ENCODE results near the gene TSHZ3.

The TSHZ3 gene

DNA sequence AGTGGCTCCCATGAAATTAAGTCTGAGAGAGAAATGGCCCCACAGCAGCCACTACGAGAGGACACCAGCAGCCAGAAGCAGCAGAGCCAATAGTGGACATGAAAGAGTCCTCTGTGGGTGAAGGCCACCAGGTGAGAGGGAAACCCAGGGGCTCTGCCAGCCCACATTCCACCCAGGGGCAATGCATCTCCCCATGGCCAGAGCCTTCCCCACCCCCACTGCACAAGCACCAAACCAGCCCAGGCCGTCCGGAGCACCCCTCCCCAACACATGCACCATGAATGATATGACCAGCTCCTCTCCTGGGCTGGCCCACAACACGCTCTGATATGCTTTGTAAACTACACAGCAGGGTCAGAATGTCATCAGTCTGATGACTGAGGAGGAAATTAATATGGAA lies 66.9 kb downstream of the TSHZ3 start:
- no peak for DNase-seq

DNA sequence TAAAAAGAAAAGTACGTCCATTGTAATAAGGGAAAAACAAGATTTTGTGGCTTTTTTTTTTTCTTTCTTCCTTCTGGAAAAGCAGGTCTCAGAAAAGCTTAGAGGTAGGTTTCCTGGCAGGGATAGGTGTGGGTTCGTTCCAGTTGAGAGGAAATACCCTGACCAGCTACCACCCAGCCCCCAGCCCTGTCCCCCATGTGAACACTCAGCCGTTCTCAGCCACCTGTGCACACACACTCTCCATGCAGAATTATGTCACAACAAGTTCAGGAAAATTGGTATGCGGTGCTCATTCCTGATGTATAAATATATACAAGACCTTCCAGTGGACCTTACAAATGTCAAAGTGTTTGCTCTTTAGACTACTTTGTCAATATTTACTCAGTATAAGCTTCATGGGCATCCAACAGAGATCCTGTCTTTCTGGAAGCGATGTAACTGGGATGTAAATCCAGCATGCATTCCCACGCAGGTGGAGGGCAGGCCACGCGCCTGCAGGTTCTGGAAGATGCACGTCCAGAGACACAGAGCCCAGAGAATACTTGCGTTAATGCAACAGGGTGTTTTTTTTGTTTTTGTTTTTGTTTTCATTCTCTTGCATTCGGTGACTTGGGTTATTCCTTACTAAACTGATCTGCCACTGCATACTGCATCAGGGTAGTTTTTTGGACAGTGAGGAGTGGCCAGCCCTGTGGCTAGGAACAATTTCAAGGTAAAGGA lies 68.8 kb downstream of the TSHZ3 start:
- no peak for DNase-seq

DNA sequence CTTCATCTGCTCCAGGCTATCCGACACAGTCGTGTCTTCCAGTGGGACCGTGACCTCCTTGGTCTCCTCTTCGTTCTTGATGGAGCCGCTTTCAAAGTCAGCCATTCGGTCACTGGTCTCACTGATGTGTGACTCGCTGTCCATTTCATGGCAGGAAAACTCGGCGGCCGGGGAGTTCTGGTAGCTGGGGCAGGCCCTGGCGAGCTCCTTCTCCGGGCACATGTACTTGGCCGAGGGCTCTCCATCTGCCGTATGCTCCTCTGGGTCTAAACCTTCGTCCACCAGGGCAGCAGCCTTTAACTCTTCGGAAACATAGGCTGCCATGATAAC lies 69.8 kb downstream of the TSHZ3 start:
- DNase-seq = no peak

DNA sequence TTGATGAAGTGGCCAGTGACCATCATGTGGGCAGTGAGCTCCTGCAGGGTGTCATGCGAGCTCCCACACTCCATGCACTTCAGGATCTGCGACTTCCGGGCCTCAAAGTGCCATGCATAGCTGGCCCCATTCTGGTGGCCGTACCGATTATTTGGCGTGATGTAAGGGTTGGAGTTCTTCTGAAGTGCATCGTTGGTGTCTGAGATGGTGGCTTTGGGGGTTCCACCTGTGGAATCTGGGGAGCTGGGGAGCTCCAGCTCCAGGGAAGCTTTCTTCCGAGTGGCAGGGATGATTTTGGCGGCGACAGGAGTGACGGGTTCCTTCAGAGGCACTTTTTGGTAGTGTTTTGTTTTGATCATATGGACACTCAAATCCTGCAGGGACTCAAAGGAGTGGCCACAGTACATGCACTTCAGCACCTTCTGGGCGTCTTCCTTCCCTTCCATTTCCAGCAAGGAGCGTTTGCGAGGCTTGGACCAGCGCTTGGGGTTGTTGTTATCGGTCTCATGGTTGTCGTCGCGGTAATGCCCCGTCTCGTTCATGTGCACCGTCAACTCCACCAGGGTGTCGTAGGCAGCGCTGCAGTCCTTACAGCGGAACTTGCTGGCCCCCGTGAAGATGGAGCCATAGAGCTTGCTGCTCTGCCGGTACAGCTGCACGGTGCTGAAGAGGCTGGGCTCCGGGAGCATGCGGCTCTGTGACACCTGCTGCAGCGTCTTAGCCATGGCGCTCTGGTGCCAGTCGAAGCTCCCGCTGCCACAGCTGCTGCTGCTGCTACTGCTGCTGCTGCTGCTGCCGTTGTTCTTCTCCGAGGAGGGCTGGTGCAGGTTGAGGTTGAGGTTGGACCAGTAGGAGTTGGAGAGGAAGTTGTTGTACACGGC lies 70.4 kb downstream of the TSHZ3 start:
- DNase-seq = no peak

DNA sequence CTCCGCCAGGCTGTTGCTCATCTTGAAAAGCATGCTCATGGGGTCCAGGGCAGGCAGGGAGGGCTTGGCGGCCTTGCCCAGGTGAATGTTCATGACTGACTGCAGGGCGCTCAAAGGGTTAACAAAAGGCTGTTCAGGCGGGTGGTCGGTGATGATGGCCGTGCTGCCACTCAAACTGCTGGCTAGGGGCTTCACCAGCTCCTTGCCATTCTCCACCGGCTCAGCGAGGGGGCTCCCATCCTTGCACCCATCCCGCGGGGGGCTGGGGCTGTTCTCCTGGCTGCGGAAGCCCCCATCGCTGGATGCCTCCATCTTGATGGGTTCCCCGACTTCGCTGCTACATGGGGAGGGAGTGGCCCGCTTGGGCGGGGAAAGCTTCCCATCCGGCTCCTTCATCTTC lies 71.7 kb downstream of the TSHZ3 start:
- no peak for DNase-seq

DNA sequence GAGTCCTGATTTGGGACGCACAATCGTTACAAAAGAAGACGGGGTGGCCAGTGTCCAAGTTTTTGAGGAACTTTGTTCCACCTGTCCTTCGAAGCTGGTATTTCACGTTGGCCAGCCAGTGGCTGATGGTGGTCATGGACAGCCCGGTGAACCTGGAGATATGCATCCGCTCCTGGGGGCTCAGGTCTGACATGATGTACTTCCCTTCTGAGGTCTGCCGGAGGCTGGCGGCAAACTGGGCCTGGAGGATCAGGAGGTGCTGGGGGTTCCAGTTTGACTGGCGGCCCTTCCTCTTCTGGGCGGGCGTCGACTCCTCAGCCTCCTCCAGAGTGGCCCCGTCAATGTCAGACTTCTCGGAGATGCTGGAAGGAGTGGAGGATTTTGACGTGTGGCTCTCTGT lies 72.4 kb downstream of the TSHZ3 start:
- no peak for DNase-seq

DNA sequence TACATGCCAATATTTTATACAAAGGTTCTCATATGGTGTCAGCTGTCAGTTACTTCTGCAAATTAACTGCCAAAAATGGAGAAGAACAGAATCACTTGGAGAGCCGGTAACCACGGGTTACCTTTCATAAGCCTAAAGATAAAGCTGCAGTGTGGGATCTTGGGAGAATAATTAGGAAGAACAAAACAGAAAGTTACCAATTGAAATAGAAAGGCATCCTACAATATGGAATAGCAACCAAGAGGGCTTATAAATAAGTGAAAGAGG lies 74.2 kb downstream of the TSHZ3 start:
- peak in 1 of 3 experiments; percentile 1 for DNase-seq

DNA sequence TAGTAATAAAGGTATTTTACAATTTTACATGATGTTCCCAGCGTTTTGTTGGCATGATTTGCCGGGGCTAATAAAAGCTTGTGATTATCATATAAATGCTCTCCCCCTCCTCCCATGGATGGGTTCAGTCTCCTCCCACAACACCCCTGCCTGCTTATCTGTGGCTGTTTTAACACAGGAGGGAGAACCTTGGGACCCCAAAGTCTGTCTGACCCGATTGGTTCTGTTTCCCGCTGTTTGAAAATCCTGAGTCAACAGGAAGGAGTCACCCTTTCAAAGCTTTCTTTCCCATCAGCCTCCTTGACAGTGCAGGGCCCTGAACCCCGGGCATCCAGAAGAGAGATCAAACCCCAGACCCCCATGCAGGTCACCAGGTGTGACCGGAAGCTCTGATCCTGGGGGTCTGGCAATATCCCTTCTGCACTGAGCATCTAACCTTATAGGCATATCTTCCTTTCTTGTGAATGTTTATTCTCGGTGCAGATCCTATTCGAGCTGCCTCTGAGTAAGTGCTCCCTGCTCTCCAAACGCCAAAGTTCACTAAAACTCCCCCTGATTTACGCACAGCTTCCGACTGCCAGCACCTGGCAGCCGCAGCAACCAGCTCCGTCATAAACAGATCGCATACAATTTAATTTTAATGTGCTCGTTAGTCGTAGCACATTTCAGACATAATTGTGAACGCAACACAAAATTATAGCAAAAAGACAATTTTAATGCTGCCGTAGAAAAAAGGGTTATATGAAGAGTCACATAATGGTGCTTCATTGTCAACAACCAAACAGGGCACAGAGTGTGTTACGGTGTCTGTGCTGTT lies 74.8 kb downstream of the TSHZ3 start:
- DNase-seq = no peak

DNA sequence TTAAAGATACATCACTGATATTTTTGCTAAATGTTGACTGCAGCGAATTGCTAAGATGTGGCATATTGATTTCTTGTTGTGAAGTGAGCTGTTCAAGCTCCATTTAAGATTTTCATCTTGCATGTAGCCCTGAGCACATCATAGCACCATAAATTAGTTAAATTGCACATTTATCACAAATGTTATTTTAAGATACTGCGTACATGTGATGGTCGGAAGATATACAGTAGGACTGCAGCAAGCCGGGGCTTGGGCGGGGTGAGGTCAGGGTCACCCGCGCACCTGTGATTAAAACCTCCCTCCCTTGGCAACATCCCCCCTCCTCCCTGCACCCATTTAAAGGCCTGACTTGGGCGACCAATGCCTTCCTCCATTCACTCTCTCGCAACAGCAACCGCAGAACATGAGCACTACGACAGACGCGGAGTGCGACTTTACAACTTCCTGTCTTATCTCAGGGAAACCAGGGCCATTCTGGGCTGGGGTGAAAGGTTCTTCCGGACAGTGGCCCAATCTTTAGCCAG lies 76.6 kb downstream of the TSHZ3 start:
- DNase-seq = no peak

DNA sequence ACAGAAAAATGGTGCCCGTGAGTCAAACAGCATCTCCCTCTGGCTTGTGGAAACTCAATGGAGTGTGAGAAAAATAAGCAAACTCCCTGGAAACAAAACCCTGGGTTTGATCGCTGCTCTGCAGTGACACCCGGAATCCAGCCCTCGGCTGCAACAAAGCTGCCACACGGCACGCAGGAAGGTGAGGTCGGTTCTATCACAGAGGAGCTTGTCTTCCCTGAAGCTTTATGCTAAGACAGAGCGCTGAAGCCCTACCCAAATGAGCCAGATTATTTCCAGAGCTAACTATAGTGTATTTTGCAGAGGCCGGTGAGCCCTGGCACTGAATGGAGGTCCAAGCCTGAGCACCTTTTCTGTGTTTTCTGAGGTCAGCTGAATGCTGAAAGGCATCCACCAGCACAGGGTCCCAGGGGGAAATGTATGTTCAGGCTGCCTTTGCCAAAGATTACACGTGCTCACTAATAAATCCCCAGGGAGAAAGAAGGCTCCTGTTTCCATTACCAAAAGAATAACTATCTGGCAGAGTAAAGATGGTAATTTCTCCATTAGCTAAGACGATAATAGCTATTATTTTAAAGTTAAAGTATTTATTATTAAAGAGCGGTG lies 77.8 kb downstream of the TSHZ3 start:
- no peak for DNase-seq

DNA sequence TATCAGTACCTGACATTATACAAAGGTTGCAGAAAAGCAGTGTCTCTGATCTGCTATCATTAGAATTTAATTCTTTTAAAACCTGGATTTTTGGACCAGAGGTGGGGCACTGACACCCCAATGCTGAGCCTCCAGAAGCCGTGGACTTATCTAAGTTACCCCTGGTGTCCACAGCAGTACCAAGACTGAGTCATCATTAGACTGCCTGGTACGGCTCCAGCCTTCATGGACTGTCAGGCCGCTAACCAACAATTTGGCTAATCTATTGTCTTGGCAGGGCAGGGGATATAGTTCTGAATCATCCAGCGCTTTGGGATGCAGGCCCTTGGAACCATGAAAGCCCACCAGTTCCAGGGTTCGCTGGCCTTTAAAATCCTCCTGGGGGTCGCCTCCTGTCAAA lies 78.3 kb downstream of the TSHZ3 start:
- DNase-seq = no peak

DNA sequence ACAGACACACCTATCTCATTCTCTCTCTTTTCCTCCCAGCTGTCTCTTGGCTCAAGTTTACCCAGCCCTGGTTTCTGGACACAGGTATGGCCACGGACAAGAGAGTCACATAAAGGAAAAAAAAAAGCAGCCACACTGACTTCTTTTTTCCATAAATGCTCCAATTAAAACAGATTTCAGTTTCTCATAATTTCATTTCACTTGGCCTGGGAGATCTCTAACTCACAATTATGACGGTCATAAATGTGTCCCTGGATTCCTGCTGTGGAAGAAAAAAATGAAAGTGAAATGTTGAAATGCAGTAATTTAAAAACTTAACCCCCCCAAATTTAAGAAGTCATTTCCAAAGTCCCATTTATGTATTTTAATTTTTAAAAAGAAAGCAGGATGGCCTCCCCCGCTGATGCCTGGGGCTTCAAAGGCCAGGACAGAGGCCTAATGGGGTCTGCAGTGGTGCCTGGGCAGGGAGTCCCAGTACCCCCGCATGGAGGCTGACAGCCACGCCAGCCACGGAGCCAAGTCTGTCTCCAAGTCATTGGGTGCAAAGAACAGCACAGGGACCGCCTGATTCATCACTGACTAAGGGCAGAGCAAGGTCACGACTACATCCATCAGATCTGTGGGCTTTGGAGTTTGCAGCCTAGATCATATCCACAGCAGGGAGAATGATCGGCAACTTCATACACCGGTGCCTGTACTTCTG lies 79.7 kb downstream of the TSHZ3 start:
- no peak for DNase-seq

DNA sequence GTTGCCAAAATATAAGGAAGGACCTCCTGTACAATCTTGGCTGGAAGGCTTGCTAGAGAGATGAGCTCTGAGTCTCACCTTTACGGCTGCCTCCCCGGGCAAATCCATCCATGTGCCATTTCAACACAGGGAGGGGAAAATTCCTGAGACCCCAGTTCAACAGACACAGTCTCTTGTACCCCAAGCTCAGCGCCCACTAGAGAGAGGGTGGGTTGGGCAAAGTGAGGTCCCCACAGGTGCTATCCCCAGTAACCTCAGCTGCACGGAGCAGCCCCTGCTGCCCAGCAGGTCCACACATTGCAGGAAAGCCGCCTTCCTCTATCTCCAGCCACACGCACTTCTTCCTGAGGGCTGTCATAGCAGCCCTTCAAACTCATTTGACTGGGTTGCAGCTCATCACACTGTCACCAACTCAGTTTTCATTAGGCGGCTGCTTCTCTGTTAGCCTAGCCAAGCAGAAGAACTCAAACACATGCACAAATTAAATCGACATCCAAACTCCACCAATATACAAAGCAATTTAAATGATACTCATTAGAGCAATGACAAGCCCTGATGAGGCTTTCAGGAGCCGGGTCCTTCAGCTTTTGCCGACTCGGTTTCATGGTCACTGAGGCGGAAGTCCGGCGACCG lies 80.4 kb downstream of the TSHZ3 start:
- DNase-seq = no peak

DNA sequence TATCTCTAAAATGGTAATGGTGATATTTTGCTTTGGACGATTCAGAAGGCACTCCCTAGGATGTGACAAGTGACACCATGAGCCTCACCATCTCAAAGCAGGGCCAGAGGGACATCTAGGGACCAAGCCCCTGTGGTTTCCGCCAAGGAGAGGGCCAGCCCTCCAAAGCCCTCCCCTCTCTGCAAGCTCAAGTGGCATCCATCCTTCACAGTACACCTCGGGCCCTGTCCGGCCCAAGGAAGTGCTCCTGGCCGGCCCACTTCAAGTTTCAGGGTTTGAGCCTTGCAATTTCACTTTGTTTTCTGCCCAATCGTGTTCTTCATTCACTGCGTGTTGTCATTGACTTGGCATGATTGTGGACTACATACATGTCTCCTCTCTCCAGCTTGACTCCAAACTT lies 82.5 kb downstream of the TSHZ3 start:
- DNase-seq = no peak

DNA sequence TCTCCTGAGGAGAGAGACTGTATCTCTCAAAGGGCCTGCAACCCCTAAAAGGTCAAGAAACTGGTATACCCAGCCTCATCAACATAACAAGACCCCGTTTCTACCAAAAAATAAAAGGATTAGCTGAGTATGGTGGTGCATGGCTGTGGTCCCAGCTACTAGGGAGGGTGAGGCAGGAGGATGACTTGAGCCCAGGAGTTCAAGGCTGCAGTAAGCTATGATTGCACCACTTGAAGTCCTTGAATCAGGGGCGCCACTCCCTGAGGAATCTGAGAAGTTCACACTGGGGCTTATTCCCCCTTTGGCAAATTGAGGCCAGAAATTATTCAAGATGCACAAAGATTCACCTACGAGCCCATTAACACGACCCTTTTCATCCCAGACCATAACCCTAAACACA lies 83.0 kb downstream of the TSHZ3 start:
- no peak for DNase-seq

DNA sequence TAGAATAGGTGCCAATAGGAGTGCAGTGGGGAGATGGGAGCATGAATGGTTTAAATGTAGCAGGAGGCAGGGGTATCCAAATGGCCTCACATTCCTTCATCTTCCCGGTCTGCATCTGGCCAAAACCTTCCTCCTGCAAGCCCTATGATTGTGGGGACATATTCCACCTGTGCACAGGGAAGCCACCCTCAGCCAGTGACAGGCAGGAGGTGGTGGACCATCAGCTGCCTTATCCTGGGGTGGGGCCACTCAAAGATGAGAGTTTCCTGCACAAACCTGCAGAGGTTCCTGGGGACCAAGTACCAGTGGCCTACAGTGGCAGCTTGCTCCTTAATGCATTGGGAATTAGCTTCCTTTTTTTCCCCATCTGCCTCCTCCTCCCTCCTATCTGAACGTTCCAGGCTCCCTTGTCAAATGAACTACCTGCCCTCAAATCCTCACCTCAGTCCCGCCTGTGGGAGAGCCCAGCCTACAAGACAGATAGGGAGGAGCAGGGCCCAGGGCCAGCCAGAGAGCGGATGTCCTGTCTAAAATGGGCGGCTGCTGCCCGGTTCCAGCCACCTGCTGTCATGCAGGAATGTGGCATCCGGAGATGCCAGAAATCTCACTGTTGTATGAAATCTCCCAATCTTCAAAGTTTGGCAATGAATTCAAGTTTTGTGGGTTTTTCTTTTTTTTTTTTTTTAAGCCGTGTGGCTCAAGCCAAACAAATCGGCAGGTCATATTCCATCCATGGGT lies 85.0 kb downstream of the TSHZ3 start:
- no peak for DNase-seq

DNA sequence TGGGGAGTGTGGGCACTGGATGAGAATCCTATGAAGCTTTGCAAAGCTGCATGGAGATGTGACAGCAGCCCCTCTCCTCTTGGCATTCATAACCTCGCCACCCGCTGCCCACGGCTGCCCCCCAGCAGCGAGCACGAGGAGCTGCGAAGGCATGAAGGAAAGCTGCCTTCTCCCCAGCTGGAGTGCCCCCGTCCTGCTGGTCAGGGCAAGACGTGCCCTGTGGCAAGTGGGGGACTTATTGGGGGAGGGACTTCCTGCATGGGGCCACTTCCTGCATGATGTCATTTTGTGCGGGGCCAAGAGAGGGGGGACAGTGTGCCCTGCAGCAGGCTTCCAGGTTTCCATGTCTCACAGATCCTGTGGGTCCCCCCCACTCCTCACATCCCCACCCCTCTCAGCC lies 85.9 kb downstream of the TSHZ3 start:
- DNase-seq = no peak

DNA sequence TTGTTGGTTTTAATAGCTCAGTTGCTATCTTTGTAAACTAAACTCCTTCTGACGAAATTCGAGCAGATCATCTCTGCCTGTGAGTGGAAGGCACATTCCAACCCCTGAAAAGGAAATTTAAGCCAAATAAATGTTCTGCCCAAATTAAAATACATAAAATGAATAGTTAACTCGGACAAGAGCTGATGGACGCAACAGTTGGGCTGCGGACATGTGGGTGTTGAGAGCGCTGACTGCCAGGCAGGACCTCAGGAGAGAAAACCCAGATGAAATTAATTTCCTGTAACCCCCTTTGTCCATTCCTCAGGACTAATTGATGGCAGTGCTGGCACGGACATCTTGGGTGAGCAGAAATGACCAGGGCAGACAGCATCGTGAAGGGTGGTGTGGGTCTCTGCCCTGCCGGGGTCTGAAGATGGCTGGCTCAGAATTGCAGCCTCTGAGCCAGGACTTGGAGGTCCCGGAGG lies 86.5 kb downstream of the TSHZ3 start:
- no peak for DNase-seq

DNA sequence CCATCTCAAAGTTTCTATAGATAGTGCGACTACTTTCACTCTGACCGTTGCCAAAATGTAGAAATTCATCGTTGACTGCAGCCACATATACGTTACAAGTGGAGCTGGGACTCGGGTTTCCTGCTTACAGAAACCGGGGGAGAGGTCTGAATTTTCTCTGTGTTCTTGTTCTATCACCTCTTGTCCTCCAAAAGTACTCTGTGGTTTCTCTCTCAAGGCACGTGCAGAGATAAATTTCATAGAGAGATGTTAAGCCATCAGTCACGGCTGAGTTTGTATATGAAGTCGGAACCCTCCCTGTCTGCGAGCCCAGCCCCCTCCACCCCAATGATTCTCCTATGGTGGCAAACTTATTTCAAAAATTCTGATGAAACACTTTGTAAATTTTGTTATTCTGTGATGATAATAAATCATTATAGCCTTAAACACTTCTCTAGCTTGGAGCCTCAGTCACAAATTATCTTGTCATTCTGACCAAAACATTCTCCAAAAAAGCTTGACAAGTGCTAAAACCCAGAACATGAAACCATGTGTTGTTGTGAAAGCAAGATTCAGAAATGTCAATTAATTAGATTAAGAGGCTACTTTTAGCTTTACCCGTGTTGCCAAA lies 87.5 kb downstream of the TSHZ3 start:
- DNase-seq = no peak

DNA sequence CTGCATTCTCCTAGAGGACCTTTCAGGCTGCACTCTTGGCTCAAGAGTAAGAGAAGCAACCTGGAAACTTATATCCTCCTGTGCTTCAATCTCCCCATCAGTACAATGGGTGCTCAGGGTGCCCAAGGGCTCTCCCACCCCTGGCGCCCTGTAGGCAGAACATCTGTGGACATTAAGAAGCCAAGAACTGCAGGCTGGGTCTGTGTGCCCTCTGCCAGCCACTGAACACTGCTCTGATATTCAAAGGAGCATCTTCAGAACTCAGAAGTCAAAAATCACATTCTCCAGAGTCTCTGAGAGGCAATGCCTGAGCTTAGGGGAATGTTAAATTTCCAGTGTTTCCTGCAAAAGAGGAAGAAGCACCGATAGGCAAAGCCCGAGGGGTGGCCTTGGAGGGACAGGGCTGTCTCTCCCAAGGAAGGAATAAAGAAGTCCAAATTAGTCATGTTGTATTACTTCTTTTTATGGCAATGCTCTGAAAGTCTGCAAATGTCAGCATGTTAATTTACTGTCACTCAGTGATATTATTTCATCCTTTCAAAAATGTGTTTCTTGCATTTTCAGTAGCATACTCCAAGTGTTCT lies 88.1 kb downstream of the TSHZ3 start:
- DNase-seq = no peak
